ENCODE results near the gene SLAIN1. TPM values are rescaled to one million over a fixed set of nuclear protein-coding genes. Genes with fewer than 3 reads are reported as not detected.

The SLAIN1 gene
- total and polyA plus RNA-seq, 2 of the 8 experiments (the other 6 are each of a cell fraction or from before 2014, with no cell fraction given): 35.0 to 37.7 TPM

GRCh38 chr13:77789376-77789775 is 91.9 kb downstream of the SLAIN1 start:
- WGBS, 2 experiments (ENCODE audit: extremely low coverage in 1 of 2, insufficient coverage in 1 of 2, insufficient read length in 1 of 2, insufficient replicate concordance in 2 of 2, low coverage in 1 of 2, low lambda C conversion rate in 2 of 2, missing lambda C conversion rate in 1 of 2): 87% methylated on average over 1 of the region's 1 CpG; no CpG with 5 or more reads in 1 of the 2 experiments
- CTCF ChIA-PET (ENCODE audit: partially characterized antibody): interaction anchor here (0.9 kb wide), 1 partner anchor 10 kb away, joined by 4 read pairs; no protein-coding TSS in a partner anchor
- H2BK12ac ChIP-seq (ENCODE audit: low read depth, low read length): no peak overlapping the region

More at GRCh38 chr13:77789376-77789775, 91.9 kb downstream of the SLAIN1 start:
- Histone ChIP-seq H2BK15ac (ENCODE audit: low read length) (no peak overlapping the region), H3K27ac (ENCODE audit: low read depth, low read length) (no peak overlapping the region), H3K4me2 (ENCODE audit: insufficient read depth in 1 of 2, low read depth in 2 of 2, low read length in 2 of 2) (no peak overlapping the region), H3K27me3 (replicated peaks in 1 of 4; ENCODE audit: control insufficient read depth in 3 of 4, extremely low read depth in 1 of 4, insufficient read depth in 3 of 4, low read length in 3 of 4) (peaks cover 0 to 1% (median 0%) of the 10 kb centered on the region in 4 experiments; a peak in 1 of 7 replicates), H3K4ac (replicated peaks; ENCODE audit: insufficient read length, low read depth, low read length) (no peak overlapping the region), H3K4me3 (ENCODE audit: extremely low read depth in 1 of 4, insufficient read depth in 2 of 4, low read depth in 3 of 4, low read length in 4 of 4) (no peak overlapping the region), H3K18ac (ENCODE audit: extremely low read depth, low read length) (no peak overlapping the region), H4K5ac (ENCODE audit: insufficient read length, low read depth, low read length) (no peak overlapping the region), H4K91ac (replicated peaks; ENCODE audit: insufficient read length, low read length) (no peak overlapping the region), H3K14ac (ENCODE audit: insufficient read length) (no peak overlapping the region), H3K79me2 (ENCODE audit: control insufficient read depth in 1 of 2, insufficient read depth in 2 of 2, low read length in 2 of 2) (no peaks in the 10 kb centered on the region), H4K20me1 (replicated peaks in 1 of 2; ENCODE audit: control insufficient read depth in 1 of 2, insufficient read depth in 2 of 2, low read length in 2 of 2) (no peaks in the 10 kb centered on the region), H3K4me1 (replicated peaks in 1 of 4; ENCODE audit: control insufficient read depth in 3 of 4, insufficient read depth in 4 of 4, low read length in 3 of 4) (peaks cover 0 to 4% (median 0%) of the 10 kb centered on the region in 4 experiments; a peak in 1 of 7 replicates), H3K23ac (ENCODE audit: insufficient read length) (no peak overlapping the region), H2BK120ac (replicated peaks; ENCODE audit: low read depth, low read length) (no peak overlapping the region), H2BK20ac (ENCODE audit: low read length) (no peak overlapping the region), H3K9ac (replicated peaks in 1 of 4; ENCODE audit: extremely low read depth in 1 of 4, low read depth in 3 of 4, low read length in 3 of 4) (no peak overlapping the region), H3K23me2 (ENCODE audit: low read depth, low read length) (no peaks in the 10 kb centered on the region), H3K36me3 (ENCODE audit: control insufficient read depth in 2 of 4, insufficient read depth in 4 of 4, low read length in 3 of 4) (no peaks in the 10 kb centered on the region; a peak in 1 of 8 replicates), H4K8ac (ENCODE audit: extremely low read depth, insufficient read depth, low read length) (no peak overlapping the region), H3K9me3 (ENCODE audit: insufficient read depth in 2 of 2, low read depth in 1 of 2, low read length in 1 of 2) (peaks cover 20 to 24% of the 10 kb centered on the region in 2 experiments), H2AK5ac (ENCODE audit: low read depth, low read length) (no peak overlapping the region), H2BK5ac (ENCODE audit: low read depth, low read length) (no peak overlapping the region), H3K56ac (replicated peaks; ENCODE audit: insufficient read length, low read depth, low read length) (no peak overlapping the region), H3K79me1 (ENCODE audit: low read depth, low read length) (no peaks in the 10 kb centered on the region), H2AFZ (ENCODE audit: low read length) (no peak overlapping the region)
- DNase-seq (ENCODE audit: low read depth in 1 of 2, low spot score in 2 of 2): no peak
- TF ChIP-seq EZH2 (IDR thresholded peaks at IDR 0.05; ENCODE audit: low read depth, low read length, severe bottlenecking): no peak
- TF ChIP-seq RXRA (IDR thresholded peaks at IDR 0.05; ENCODE audit: insufficient read depth, low read depth, low read length): no peak
- no peak for TF ChIP-seq SP4 (IDR thresholded peaks at IDR 0.05; ENCODE audit: low read length)
- no peak for TF ChIP-seq CBX8 (IDR thresholded peaks at IDR 0.05; ENCODE audit: borderline replicate concordance, low read depth, low read length)
- no peak for TF ChIP-seq SUZ12 (IDR thresholded peaks at IDR 0.05; ENCODE audit: low read length)
- TF ChIP-seq KDM5A (IDR thresholded peaks at IDR 0.05; ENCODE audit: low read length): no peak
- no peak for TF ChIP-seq TAF1 (IDR thresholded peaks at IDR 0.05; ENCODE audit: low read depth, low read length)
- POLR2A ChIA-PET (ENCODE audit: partially characterized antibody): interaction anchor here (0.6 kb wide), 1 partner anchor 74 kb away, joined by 3 read pairs; no protein-coding TSS in a partner anchor
- FAIRE-seq: no peak

All from H1 (cell line).